HG03342 (cell line): ENCODE measurements around the gene CKLF.
"Not testable (repeated sequence)": the region's sequence is repeated elsewhere in the genome, so short reads cannot be mapped to it uniquely, and the experiment has no call there.

Experiments
- ATAC-seq: cut with Tn5 transposase; IDR thresholded peaks from one replicate; pipeline ENCODE4 v1.9.1; 2021; ENCODE audit warnings: mild to moderate bottlenecking, moderate library complexity; ENCODE audit not compliant: unreplicated experiment

The CKLF gene, protein sequence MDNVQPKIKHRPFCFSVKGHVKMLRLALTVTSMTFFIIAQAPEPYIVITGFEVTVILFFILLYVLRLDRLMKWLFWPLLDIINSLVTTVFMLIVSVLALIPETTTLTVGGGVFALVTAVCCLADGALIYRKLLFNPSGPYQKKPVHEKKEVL

DNA sequence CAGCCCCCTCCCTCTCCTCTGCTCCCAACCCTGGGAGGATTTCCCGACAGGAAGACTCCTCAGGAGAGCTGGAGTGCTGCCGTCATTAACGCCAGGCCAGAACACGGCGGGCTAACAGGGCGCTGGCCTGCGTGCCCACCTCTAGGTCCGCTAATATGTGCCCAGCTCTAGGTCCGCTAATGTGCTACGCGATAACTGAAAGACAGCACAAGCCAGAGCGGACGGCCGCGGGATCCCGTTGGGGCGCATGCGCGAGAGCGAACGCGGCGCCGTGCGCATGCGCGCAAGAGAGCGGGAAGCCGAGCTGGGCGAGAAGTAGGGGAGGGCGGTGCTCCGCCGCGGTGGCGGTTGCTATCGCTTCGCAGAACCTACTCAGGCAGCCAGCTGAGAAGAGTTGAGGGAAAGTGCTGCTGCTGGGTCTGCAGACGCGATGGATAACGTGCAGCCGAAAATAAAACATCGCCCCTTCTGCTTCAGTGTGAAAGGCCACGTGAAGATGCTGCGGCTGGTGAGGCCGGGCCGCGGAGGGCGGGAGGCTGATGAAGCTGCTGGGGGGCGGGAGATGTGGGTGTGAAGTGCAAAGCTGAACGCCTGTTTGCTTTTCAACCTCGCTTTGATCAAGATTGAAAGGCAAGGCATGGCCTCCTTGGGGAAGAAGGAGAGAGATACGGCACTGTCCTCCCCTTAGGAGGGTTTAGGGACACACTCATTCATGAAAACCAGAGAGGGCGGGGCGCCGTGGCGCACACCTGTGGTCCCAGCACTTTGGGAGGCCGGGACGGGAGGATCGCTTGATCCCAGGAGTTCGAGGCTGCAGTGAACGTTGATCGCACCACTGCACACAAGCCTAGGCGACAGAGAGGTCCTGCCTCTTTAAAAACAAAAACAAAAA is at the start of gene CKLF:
Gene CKLF, plus strand, starts transcription at position 291 of the 892 bp plus-strand sequence. Its CDS starts 140 bp downstream, at position 431.
- ATAC-seq: peak; percentile 68

DNA sequence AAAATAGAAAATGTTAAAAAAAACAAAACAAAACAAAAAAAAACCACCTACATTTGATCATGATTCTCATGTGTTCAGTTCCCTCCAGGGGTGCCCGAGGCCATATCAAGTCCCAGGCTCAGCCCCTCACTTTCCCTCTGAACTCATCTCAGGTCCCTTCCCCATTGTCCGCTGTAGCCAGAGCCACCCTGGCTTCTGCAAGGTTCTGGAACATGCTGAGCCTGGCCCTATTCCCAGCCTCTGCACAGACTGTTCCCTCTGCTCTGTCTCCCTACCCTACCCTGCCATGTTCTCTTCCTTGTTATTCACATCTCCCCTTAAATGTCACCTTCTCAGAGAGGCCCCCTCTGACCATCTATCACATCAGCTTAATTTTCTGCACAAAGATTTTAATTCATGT is 49.3 kb upstream of the CKLF start:
- no peak for ATAC-seq

DNA sequence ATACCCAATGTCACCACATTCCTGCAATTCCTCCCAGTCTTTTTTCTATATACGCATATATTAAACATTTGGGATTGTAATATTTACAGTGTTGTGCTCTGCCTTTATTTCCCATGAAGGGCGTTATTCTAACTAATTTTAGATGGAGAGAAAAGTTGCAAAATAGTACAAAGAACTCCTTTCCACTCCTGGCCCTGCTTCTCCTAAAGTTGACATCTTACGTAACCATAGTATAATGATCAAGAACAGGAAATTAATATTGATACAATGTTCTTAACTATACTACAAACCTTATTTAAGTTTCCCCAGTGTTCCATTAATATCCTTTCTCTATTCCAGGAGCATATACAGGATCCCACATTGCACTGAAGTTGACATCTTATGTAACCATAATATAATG is 48.8 kb upstream of the CKLF start:
- no peak for ATAC-seq

DNA sequence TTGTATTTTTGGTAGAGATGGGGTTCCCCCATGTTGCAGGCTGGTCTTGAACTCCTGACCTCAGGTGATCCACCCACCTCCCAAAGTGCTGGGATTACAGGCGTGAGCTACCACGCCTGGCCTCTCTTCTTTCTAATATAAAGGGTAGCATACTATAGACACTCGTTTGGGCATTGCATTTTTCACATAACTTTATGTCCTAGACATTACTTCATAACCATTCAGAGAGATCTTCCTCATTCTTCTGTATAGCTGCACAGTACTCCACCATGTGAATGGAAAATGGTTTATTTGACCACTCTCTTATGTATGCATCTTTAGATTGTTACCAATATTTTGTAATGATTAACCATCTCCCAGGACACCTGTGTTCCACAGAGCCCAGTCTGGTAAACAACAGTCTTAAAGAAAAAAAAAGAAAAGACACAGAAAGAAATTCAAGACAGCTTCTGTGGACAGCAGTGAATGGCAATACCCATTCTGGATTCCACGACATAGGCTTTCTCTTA is 44.6 kb upstream of the CKLF start:
- ATAC-seq: no peak

DNA sequence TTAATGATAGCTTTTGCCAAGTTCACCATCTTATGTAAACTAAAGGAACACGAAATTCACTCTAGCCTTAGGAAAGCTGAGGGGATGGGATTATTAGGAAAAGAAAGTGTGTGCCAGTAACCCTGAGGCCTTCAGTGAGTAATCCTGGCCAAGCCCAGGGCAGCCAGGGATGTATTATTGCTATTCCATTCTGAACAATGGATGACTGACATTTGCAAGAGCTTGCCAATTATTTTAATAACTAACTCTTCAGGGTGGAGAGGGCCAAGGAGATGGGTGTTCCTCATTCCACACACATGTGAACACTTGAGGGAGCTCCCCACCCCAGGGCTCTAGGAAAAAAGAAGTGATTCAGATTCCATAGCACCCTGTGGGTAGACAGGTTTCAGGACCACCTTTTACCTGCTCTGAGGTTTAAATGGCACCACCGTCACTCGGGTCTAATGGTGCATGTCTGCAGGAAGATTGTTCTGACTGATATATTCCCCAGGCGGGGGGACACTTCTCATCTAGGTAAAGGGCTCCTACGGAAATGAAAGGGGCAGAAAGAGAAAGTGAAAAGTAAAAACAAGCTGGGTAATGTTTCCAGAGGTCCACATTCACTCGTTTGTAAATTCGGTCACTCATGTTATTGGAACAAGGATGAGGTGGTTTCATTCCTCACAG is 44.0 kb upstream of the CKLF start:
- peak; percentile 57 for ATAC-seq

DNA sequence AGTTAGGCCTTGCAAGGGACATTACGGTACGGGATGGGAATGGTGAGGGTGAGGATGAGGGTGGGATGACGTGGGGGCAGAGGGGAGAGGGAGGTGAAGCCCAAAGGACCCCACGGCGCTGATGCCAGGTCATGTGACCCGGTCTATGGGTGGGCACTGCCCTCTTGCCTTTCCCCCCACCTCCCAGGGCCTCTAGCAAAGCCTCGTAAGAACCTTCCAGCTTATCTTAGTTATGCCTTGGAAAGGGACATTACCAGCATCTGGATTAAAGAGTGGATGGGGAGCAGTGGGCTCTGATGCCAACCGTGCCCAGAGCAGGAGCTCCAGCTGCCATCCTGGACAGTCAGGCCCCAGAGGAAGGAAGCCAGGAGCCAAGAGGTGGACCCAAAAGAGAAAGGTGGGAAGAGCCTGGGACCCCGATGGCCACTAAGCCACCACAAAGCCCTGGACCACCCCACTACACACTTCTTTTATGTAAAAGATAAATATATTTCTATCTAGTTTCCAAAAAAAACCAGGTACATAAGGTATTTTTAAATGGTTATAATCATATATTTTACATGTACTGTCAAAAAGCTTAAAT is 43.4 kb upstream of the CKLF start:
- ATAC-seq: no peak

DNA sequence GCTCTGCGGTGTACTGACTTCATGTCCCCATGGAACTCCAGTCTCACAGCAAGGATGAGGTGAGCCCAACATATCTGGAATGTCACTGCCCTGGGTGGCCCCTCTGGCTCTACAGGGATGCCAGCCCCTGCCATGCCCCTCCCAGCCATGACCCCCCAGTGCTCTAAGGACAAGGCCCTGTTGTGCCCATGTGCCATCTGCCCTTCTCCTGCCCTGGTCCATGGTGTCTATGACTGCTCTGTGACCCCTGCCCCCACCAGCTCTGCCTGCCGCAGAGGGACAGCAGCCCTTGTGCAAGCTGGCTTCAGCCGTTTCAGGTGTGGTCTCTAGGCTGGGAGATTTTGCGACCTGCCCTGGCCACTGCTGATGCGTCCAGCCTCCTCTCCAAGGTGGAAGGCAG is 42.8 kb upstream of the CKLF start:
- ATAC-seq: no peak

DNA sequence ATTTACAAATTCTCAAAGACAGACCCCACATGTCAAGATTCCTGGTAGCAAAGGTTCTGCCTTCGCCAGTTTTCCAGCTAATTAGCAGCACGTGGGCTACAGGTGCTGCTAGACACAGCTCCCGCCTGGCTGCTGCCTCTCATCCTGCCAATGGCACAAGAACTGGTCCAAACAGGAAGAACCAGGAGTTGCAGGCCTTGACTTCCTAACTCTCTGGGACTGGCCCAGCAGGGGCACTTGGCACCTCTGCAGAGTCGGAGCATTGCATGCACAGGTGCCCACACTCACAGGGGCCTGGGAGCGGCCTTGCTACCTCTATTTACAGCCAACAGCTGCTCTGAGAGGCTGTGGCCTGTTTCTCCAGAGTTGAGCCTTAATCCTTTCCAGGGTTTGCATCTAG is 42.1 kb upstream of the CKLF start:
- no peak for ATAC-seq

DNA sequence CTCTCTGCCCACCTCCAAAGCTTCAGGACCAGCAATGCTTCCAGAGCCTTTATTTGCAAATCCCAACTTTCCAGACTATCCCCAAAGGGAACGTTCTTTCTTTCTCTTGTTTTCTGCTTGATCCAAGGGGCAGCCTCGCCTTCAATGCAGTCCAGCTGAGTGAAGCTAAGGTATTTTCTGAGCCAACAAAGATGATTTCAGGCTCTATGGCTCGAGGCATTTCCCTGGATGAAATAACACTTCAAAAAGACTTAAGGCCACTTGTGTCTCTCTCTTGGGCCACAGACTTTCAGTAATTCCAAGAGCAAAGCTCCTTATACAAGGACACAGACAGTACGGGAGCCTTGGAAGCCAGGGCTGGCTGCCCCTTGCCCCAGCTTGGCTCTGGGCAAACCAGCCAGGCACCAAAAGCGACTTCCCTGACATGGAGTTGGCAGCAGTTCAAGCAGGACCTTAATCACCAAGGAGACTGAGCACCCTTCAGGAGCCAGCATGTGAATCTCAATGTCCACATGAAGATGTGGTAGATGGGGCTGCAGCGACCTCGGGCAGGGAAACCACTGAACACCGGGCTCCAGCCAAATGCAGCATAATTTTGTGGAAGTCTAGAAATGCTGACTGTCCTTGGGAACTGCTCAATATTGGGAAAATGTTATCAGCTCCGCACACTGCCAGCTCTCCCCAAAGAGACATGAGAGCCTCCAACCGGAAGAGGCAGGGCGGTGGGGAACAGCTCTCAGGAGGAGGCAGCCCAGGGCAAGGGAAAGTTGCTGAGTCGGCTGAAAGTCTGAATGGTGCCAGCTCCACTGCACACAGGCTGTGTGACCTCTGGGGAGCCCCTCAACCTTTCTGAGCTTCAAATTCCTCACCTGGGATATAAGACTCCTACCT is 41.4 kb upstream of the CKLF start:
- no peak for ATAC-seq

DNA sequence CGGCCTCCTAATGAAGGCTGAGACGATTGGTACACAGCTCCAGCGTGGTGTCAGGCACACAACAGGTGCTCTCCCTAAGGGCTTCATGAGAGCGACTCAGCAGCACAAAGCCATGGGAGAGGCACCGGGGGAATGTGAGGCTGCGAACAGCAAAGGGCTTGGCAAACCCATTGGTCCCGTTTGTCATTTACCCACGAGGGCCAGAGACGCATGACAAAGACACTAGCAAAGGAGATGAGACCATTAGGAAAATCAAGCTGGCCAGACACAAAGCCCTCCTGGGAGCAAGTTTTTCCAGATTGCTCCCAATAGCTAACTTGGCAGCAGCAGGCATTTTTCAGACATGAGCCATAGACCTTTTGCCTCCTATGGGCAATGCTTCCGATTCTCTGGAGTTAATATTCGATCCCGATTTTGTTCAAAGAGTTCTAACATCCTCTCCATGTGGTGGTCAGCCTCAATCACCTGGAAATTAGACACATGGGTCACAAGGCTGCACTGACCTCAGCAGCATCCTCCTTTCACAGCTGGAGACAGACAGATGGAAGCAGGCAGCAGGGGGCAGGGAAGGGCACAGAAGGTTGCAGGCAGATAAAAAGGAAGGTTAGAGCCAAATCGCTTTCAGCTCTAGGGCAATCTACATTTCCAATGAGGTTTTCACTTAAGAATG is 40.6 kb upstream of the CKLF start:
- ATAC-seq: no peak

DNA sequence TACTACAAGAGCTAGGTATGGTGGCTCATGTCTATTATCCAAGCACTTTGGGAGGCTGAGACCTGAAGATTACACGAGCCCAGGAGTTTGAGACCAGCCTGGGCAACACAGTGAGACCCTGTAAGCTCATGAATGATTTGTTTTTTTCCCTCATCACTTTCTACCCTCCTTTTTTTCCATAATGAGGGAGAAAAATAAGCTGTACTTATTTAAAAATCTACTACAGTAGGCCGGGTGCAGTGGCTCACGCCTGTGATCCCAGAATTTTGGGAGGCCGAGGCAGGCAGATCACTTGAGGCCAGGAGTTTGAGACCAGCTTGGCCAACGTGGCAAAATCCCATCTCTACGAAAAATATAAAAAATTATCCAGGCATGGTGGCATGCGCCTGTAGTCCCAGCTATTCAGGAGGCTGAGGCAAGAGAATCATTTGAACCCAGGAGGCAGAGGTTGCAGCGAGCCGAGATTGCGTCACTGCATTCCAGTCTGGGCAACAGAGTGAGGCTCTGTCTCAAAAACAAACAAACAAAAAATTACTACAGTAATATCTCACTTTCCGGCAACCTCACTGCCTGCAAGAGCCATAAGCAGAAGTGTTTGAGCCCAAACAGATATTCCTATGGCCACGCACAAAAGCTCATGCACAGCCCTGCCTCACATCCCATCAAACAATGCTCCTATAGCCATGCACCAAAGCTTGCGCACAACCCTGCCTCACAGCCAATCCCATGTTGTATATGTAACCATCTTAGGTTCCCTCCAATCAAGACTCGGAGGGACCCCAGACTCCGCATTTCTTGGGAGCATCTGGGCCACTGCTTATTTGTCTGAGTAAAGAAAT is 39.9 kb upstream of the CKLF start:
- no peak for ATAC-seq

DNA sequence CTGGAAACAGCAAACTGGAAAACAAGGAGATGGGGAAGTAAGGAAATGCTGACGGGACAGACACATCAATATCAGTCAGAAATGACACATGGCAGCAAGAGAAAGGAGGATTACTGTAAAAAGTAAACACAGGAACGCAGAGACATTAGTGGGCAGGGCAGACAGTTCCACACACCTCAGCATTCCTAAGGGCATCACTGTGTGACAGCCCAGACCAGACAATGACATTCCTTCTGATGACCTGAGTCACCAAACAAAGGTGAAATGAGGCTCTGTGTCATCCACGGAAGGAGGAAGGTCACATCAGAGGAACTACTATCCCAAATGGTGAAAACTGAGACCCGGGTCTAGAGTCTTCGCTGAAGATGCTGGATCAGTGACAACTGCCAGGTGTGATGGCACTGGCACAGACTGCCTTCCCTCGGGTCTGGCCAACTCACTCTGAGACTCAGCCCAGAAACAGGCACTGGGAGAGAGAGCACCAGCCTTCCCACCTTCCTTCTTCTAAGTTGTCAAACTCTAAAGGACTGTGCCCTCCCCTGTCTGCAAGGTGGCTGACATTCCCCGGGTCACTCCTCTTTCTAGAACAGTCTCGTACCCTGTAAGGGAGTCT is 39.2 kb upstream of the CKLF start:
- no peak for ATAC-seq

DNA sequence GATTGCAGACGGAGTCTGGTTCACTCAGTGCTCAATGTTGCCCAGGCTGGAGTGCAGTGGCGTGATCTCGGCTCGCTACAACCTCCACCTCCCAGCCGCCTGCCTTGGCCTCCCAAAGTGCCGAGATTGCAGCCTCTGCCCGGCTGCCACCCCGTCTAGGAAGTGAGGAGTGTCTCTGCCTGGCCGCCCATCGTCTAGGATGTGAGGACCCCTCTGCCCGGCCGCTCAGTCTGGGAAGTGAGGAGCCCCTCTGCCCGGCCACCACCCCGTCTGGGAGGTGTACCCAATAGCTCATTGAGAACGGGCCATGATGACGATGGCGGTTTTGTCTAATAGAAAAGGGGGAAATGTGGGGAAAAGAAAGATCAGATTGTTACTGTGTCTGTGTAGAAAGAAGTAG is 38.0 kb upstream of the CKLF start:
- ATAC-seq: not testable (repeated sequence)

DNA sequence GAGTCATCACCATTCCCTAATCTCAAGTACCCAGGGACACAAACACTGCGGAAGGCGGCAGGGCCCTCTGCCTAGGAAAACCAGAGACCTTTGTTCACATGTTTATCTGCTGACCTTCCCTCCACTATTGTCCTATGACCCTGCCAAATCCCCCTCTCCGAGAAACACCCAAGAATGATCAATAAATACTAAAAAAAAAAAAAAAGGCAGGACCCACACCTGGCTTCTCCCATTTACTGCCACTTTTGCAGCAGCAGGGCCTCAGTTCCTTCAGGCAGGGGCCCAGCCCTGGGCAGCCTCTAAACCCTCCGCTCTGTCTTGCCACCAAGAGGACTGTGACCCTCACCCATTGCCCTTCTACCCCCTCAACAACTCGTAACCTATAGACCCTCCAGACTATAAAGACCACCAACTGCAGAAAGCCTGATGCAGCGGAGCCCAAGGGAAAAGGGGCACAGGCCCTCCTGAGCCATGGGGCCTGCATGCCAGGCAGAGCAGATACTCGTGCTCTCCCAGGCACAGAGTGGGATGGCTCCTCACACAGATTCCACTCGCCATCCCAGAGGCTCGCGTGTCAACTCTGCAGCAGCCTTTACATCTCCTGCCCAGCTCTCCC is 37.3 kb upstream of the CKLF start:
- not testable (repeated sequence) for ATAC-seq

DNA sequence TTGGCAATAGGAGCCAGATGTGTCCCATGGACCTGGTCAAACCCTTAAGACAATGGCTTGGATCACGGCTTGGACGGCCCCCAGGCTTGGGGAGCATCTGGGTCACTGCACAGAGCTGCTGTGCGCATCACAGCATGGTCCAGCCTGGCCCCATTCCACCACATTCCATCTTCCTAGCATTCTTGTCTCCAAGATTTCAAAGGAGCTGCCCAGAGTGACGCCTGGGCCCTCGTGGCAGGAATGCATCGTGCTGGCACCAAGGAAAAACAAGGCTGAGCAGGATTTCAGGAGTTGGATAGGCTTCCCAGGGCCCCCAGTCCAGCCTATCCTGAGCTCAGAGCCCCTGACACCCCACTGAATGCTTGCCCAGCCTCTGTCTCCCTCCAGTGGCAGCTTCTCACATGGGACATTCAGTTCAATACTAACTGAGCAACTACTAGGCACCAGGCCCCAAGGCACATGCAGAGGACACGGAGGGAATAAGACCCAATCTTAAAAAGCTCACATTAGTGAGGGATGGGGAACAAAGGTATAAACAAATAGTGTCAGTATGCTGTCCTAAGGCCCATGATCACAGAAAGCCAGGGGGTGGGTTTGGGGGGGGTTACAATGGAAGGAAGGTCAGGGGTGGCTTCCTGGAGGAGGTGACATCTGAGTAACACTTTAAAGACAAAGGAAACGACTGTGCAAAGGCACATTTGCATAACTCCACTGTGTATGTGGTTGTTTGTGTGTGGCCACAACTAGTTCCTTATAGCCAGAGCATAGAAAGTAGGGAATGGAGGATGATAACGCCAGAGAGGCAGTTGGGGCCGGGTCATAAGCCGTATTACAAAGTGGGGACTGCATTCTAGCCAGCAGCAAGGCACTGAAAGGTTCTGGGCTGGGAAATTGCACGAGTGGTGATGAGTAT is 36.5 kb upstream of the CKLF start:
- ATAC-seq: peak; percentile 2

DNA sequence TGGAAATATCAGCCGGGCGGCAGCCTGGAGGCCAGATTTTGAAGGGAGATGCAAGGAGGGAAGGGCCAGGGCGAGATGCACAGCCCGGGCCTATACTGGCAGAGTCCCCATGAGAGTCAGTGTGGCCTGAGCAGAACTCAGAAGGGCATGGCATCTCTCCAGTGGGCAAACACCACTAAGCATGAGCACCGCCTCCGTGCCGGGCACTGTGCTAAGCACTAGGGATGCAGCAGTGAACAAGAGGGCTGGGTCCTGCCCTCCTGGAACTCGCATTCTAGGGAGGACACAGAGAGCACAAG is 35.9 kb upstream of the CKLF start:
- no peak for ATAC-seq
